ENCODE measurements around the gene CCDC12.

CCDC12 gene

DNA sequence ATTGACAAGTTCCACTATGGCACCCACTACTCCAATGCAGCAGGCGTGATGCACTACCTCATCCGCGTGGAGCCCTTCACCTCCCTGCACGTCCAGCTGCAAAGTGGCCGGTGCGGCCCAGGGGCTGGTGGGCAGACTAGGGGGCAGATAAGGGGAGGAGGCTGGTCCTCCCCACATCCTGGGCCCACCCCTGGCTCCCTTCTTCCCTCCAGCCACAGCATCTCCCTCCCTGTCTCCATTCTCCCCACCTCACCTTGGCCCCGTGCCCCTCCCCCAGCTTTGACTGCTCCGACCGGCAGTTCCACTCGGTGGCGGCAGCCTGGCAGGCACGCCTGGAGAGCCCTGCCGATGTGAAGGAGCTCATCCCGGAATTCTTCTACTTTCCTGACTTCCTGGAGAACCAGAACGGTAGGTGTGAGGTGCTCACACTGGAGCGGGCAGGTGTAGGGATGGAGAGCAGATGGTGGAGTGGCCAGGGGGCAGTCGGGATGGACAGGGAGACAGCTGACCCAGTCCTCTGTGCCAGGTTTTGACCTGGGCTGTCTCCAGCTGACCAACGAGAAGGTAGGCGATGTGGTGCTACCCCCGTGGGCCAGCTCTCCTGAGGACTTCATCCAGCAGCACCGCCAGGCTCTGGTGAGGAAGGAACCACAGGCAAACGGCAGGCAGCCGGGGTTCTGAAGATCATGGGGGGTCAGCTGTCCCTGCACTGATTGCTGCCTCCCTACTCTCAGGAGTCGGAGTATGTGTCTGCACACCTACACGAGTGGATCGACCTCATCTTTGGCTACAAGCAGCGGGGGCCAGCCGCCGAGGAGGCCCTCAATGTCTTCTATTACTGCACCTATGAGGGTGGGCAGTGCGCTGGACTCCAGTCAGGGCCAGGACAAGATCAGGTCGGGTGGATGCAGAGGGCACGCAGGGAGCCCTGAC is 28.9 kb upstream of the CCDC12 start:
- no peak overlapping the region for H3K4me3 ChIP-seq (ENCODE audit: low read depth, low read length)
- no peak for DNase-seq (ENCODE audit: low read depth, low spot score)
- ChIA-PET CTCF (interaction anchor here (1.1 kb wide), 1 partner anchor 9 kb away, joined by 4 read pairs; no protein-coding TSS in a partner anchor), POLR2A (no interaction called here)
- TF ChIP-seq CTCF (IDR thresholded peaks at IDR 0.05; ENCODE audit: insufficient read depth, low read length, missing control alignments): no peak

- DNase-seq (ENCODE audit: low read depth, low spot score): no peak
- ChIA-PET POLR2A (no interaction called here), CTCF (interaction anchor here (1.1 kb wide), 1 partner anchor 8 kb away, joined by 4 read pairs; no protein-coding TSS in a partner anchor)
- no peak for TF ChIP-seq CTCF (IDR thresholded peaks at IDR 0.05; ENCODE audit: insufficient read depth, low read length, missing control alignments)
- H3K4me3 ChIP-seq (ENCODE audit: low read depth, low read length): no peak overlapping the region
Measured at GRCh38 chr3:47004369-47005211, 28.0 kb upstream of the CCDC12 start.

GRCh38 chr3:47003461-47004368 is 27.2 kb upstream of the CCDC12 start:
- POLR2A ChIA-PET: interaction anchor here (0.6 kb wide), 1 partner anchor 27 kb away, joined by 3 read pairs; no protein-coding TSS in a partner anchor
- no peak overlapping the region for H3K4me3 ChIP-seq (ENCODE audit: low read depth, low read length)
- TF ChIP-seq CTCF (IDR thresholded peaks at IDR 0.05; ENCODE audit: insufficient read depth, low read length, missing control alignments): no peak
- CTCF ChIA-PET: no interaction called here
- DNase-seq (ENCODE audit: low read depth, low spot score): no peak

- no peak for TF ChIP-seq CTCF (IDR thresholded peaks at IDR 0.05; ENCODE audit: insufficient read depth, low read length, missing control alignments)
- ChIA-PET CTCF (interaction anchor here (1.5 kb wide), 1 partner anchor 79 kb away, joined by 4 read pairs; no protein-coding TSS in a partner anchor), POLR2A (interaction anchor here (0.6 kb wide), 1 partner anchor 26 kb away, joined by 3 read pairs; no protein-coding TSS in a partner anchor)
- H3K4me3 ChIP-seq (ENCODE audit: low read depth, low read length): no peak overlapping the region
- no peak for DNase-seq (ENCODE audit: low read depth, low spot score)
Measured at GRCh38 chr3:47003056-47003410, 26.5 kb upstream of the CCDC12 start.

DNA sequence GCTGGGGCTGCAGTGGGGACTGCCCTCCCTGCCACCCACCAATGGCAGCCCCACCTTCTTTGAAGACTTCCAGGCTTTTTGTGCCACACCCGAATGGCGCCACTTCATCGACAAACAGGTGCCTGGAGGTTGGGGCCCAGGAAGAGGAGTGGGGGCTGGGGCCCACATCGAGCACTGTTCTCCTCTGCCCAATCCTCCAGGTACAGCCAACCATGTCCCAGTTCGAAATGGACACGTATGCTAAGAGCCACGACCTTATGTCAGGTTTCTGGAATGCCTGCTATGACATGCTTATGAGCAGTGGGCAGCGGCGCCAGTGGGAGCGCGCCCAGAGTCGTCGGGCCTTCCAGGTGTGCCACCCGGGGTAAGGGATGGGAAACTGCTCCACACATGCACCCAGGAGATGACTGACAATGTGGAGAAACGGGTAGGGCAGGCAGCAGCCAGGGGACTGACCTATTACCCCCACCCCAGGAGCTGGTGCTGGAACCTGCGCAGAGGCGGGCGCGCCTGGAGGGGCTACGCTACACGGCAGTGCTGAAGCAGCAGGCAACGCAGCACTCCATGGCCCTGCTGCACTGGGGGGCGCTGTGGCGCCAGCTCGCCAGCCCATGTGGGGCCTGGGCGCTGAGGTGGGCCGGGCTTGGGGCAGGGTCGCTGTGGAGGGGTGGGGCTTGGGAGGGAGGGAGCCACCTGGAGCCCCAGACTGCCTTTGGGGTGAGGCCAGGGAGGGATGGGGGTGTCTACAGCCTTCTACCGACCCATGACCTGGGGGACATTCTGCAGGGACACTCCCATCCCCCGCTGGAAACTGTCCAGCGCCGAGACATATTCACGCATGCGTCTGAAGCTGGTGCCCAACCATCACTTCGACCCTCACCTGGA is 25.9 kb upstream of the CCDC12 start:
- no peak for DNase-seq (ENCODE audit: low read depth, low spot score)
- TF ChIP-seq CTCF (IDR thresholded peaks at IDR 0.05; ENCODE audit: insufficient read depth, low read length, missing control alignments): no peak
- ChIA-PET POLR2A (no interaction called here), CTCF (interaction anchor here (1.5 kb wide), 1 partner anchor 79 kb away, joined by 4 read pairs; no protein-coding TSS in a partner anchor)
- no peak overlapping the region for H3K4me3 ChIP-seq (ENCODE audit: low read depth, low read length)
